Uterus (tissue), 4 donors: ENCODE data around the gene C1orf159. TPM values are rescaled to one million over a fixed set of nuclear protein-coding genes. Genes with fewer than 3 reads are reported as not detected.

ENCODE experiments used
- DNase-seq, 2 donors: peaks; one replicate each; pipeline ENCODE4 v3.0.0-alpha.2; 2019 to 2020
- H3K27ac ChIP-seq, 2 donors: fragments of 200-600 bp; sonication (generic); 1 replicate in 1 of 2; 2 replicates in 1 of 2; pipeline ENCODE4 v1.5.1; 2016 to 2018
- H3K27me3 ChIP-seq, 2 donors: fragments of 200-600 bp; sonication (generic); one replicate each; pipeline ENCODE4 v1.5.1; 2018 to 2019; ENCODE audit warnings: control low read depth in 1 of 2
- H3K36me3 ChIP-seq, 2 donors: fragments of 200-600 bp; sonication (generic); one replicate each; pipeline ENCODE4 v1.5.1; 2019; ENCODE audit warnings: control low read depth in 1 of 2
- H3K4me1 ChIP-seq, 2 donors: fragments of 200-600 bp; sonication (generic); one replicate each; pipeline ENCODE4 v1.5.1; 2018 to 2019; ENCODE audit warnings: control low read depth in 1 of 2
- H3K4me3 ChIP-seq, 2 donors: fragments of 200-600 bp; sonication (generic); 1 replicate in 1 of 2; 2 replicates in 1 of 2; pipeline ENCODE4 v1.5.1; 2018 to 2019; ENCODE audit warnings: mild to moderate bottlenecking in 1 of 2
- H3K9me3 ChIP-seq, 2 donors: fragments of 200-600 bp; sonication (generic); one replicate each; pipeline ENCODE4 v1.5.1; 2019; ENCODE audit warnings: control low read depth in 1 of 2
- POLR2A ChIP-seq, 2 donors: fragments of 450-650 bp; IDR thresholded peaks; one replicate each; pipeline ENCODE4 v1.6.1; 2016; ENCODE audit warnings: antibody characterized with exemption in 2 of 2, mild to moderate bottlenecking in 1 of 2, moderate library complexity in 1 of 2
- intact Hi-C: fragments of 100-400 bp; cut with DNase I; formaldehyde crosslinking; loops from one replicate; pipeline ENCODE4 v1.15.1; 2023; ENCODE audit warnings: low total_unique reads
- total RNA-seq, 4 donors: library from RNA; depleted of rRNA in 3 of 4; stranded (reverse); fragments of >200 nt in 3 of 4; gene quantifications; one replicate each; pipeline versions ENCODE4 v1.1.0 to v1.2.4, GENCODE V29; 2014 to 2023
- TF ChIP-seq, protein P1 (sequence below), 4 experiments: fragments of 200-600 bp in 2 of 4; fragments of 450-650 bp in 2 of 4; sonication (generic) in 2 of 4; IDR thresholded peaks; one replicate each; pipeline ENCODE4 v1.5.1; 2016 to 2019; ENCODE audit warnings: antibody characterized with exemption in 4 of 4, mild to moderate bottlenecking in 2 of 4, moderate library complexity in 1 of 4
- donor health status: DM: yes; HTN: yes; CAD: no.

Gene C1orf159
- total RNA-seq, 4 donors from 2014 or later = 4.9 to 20.0 (median 17.9) TPM

DNA sequence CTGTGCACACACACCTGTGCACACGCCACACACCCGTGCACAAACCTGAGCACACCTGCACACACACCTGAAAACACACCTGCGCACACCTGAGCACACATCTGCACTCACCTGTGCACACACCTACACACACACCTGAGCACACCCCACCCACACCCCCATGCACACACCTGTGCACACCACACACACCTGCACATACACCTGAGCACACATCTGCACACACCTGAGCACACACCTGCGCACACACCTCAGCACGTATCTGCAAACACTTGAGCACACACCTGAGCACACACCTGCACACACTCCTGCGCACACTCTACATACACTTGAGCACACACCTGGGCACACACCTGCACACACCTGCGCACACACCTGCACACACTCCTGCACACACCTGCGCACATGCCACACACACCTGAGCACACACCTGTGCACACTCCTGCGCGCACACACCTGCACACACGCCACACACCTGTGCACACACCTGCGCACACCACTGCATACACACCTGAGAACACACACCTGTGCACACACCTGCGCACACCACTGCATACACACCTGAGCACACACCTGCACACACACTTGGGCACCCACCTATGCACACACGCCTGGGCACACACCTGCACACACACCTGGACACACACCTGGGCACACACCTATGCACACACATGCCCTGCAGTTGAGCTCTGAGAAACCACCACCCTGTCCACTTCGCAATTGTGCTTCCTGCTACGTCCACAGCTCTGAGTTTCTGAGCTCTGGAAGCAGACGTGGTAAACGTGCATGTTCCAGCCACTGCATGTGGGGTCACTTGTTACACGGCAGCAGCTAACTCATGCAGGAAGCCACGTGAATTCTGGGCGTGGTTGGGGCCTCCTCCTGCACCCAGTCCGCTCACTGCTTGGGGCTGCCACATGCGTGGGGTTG is 8.0 kb upstream of the C1orf159 start:
- intact Hi-C loops = no loop called here
- H3K27ac ChIP-seq = no peak overlapping the region
- DNase-seq = no peak
- no peak overlapping the region for H3K4me3 ChIP-seq
- H3K27me3 ChIP-seq = no peaks in the 10 kb centered on the region
- H3K9me3 ChIP-seq = no peaks in the 10 kb centered on the region
- no peaks in the 10 kb centered on the region for H3K36me3 ChIP-seq
- peaks cover 0 to 3% of the 10 kb centered on the region in 2 donors for H3K4me1 ChIP-seq
- no peak for TF ChIP-seq POLR2A (IDR thresholded peaks at IDR 0.05)
- TF ChIP-seq, protein P1, sequence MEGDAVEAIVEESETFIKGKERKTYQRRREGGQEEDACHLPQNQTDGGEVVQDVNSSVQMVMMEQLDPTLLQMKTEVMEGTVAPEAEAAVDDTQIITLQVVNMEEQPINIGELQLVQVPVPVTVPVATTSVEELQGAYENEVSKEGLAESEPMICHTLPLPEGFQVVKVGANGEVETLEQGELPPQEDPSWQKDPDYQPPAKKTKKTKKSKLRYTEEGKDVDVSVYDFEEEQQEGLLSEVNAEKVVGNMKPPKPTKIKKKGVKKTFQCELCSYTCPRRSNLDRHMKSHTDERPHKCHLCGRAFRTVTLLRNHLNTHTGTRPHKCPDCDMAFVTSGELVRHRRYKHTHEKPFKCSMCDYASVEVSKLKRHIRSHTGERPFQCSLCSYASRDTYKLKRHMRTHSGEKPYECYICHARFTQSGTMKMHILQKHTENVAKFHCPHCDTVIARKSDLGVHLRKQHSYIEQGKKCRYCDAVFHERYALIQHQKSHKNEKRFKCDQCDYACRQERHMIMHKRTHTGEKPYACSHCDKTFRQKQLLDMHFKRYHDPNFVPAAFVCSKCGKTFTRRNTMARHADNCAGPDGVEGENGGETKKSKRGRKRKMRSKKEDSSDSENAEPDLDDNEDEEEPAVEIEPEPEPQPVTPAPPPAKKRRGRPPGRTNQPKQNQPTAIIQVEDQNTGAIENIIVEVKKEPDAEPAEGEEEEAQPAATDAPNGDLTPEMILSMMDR (IDR thresholded peaks at IDR 0.05) = no peak

- Histone ChIP-seq H3K4me3 (no peak overlapping the region), H3K36me3 (no peaks in the 10 kb centered on the region), H3K9me3 (no peaks in the 10 kb centered on the region), H3K27me3 (no peaks in the 10 kb centered on the region), H3K4me1 (peaks cover 0 to 3% of the 10 kb centered on the region in 2 donors), H3K27ac (no peak overlapping the region)
- intact Hi-C loops = no loop called here
- TF ChIP-seq, protein P1 (IDR thresholded peaks at IDR 0.05) = no peak
- no peak for TF ChIP-seq POLR2A (IDR thresholded peaks at IDR 0.05)
- DNase-seq = no peak
These were observed 7.1 kb upstream of the C1orf159 start for GRCh38 chr1:1122981-1123480.

GRCh38 chr1:1122078-1122811 is 6.4 kb upstream of the C1orf159 start:
- no peaks in the 10 kb centered on the region for H3K9me3 ChIP-seq
- H3K36me3 ChIP-seq = no peaks in the 10 kb centered on the region
- H3K4me1 ChIP-seq = peaks cover 0 to 3% of the 10 kb centered on the region in 2 donors
- H3K4me3 ChIP-seq = no peak overlapping the region
- H3K27ac ChIP-seq = no peak overlapping the region
- TF ChIP-seq, protein P1 (IDR thresholded peaks at IDR 0.05) = peak; percentile 69 to 94 (median 86)
- TF ChIP-seq POLR2A (IDR thresholded peaks at IDR 0.05) = peak in 1 of 2 donors; percentile 15
- no peaks in the 10 kb centered on the region for H3K27me3 ChIP-seq
- intact Hi-C loops = no loop called here
- peak; percentile 55 to 67 for DNase-seq

GRCh38 chr1:1121611-1122077 is 5.8 kb upstream of the C1orf159 start:
- intact Hi-C loops = no loop called here
- Histone ChIP-seq H3K4me1 (peaks cover 0 to 3% of the 10 kb centered on the region in 2 donors), H3K27ac (no peak overlapping the region), H3K9me3 (no peaks in the 10 kb centered on the region), H3K36me3 (no peaks in the 10 kb centered on the region), H3K4me3 (no peak overlapping the region), H3K27me3 (no peaks in the 10 kb centered on the region)
- TF ChIP-seq POLR2A (IDR thresholded peaks at IDR 0.05) = no peak
- TF ChIP-seq, protein P1 (IDR thresholded peaks at IDR 0.05) = no peak
- DNase-seq = no peak
